CMK (cell line): ENCODE measurements around the gene ABHD18.
A peak's percentile ranks its signal among the peaks of the same experiment; 100 is the strongest.

Experiments
- DNase-seq: peaks from one replicate; pipeline ENCODE4 v3.0.0-alpha.2; 2010; ENCODE audit warnings: low read depth

Gene ABHD18

GRCh38 chr4:128068918-128069317, 103.7 kb downstream of the ABHD18 start:
- DNase-seq: peak; percentile 33

GRCh38 chr4:128076464-128076863, 111.3 kb downstream of the ABHD18 start:
- DNase-seq: no peak
